Muscle of leg (tissue), 11 donors: ENCODE results near the gene SLC22A23. TPM values are rescaled to one million over a fixed set of nuclear protein-coding genes. Genes with fewer than 3 reads are reported as not detected.

ENCODE experiments used
- DNase-seq: peaks from one replicate; pipeline ENCODE4 v3.0.0; 2013
- H3K27ac ChIP-seq: one replicate; pipeline ENCODE4 v1.5.1; 2013; ENCODE audit warnings: mild to moderate bottlenecking, low read length, control low read depth
- H3K27me3 ChIP-seq: one replicate; pipeline ENCODE4 v1.6.1; 2013; ENCODE audit warnings: low read length; ENCODE audit not compliant: control insufficient read depth, insufficient read depth
- H3K36me3 ChIP-seq: one replicate; pipeline ENCODE4 v1.6.1; 2013; ENCODE audit warnings: low read length; ENCODE audit not compliant: control insufficient read depth, insufficient read depth
- H3K4me1 ChIP-seq: one replicate; pipeline ENCODE4 v1.6.1; 2013; ENCODE audit warnings: low read length; ENCODE audit not compliant: control insufficient read depth, insufficient read depth
- H3K4me3 ChIP-seq: one replicate; pipeline ENCODE4 v1.5.1; 2013; ENCODE audit warnings: low read length, control low read depth
- H3K9me3 ChIP-seq: replicated peaks from 2 replicates; pipeline ENCODE4 v1.6.1; 2013; ENCODE audit warnings: low read depth, low read length; ENCODE audit not compliant: control insufficient read depth
- WGBS: methylation state at CpG from one replicate; pipeline ENCODE4 v1.1.5; 2013; ENCODE audit warnings: missing lambda C conversion rate; ENCODE audit not compliant: insufficient coverage; 5-methylcytosine and 5-hydroxymethylcytosine counted together
- polyA plus RNA-seq, 8 donors: library from polyadenylated mRNA; unstranded; fragments of 120-200 nt; gene quantifications; one replicate each; pipeline versions ENCODE4 v1.2.1 to v1.2.3, GENCODE V29; 2013; ENCODE audit warnings: inconsistent platforms in 1 of 8, low replicate concordance in 1 of 8; ENCODE audit not compliant: insufficient read length in 8 of 8, insufficient read depth in 1 of 8
- total RNA-seq: library from RNA; stranded (reverse); fragments of 120-200 nt; gene quantifications from one replicate; pipeline ENCODE4 v1.2.4, GENCODE V29; 2013

The SLC22A23 gene
- total and polyA plus RNA-seq, 9 donors = 1.1 to 6.2 (median 2.7) TPM

DNA sequence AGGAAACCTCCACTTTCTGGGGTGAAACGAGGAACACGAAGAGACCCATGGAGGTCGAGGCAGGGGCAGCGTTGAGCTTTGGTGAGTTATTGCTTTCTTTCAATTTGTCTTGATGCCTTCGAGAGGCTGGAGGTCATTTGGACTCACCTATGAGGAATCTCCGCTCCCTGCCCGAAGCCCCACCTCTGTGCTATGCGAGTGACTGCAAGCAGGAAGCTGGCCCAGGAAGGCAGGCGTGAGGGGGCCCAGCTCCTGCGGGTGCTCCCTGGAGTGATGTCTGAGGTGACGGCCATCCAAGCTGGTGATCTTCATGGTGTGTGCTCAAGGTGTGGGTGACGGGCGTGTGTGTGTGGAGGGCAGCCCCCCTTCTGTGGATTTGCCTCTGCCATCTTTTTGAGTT lies 185.1 kb downstream of the SLC22A23 start:
- DNase-seq = no peak
- Histone ChIP-seq H3K9me3 (no peaks in the 10 kb centered on the region), H3K4me1 (peaks cover 4% of the 10 kb centered on the region), H3K36me3 (peaks cover 47% of the 10 kb centered on the region), H3K27ac (no peak overlapping the region), H3K4me3 (no peak overlapping the region), H3K27me3 (no peaks in the 10 kb centered on the region)
- WGBS = 86% methylated on average over 13 of the region's 13 CpGs

- H3K27ac ChIP-seq = no peak overlapping the region
- WGBS = 83% methylated on average over 9 of the region's 15 CpGs
- H3K27me3 ChIP-seq = no peaks in the 10 kb centered on the region
- peaks cover 49% of the 10 kb centered on the region for H3K36me3 ChIP-seq
- peaks cover 16% of the 10 kb centered on the region for H3K4me1 ChIP-seq
- no peak for DNase-seq
- no peaks in the 10 kb centered on the region for H3K9me3 ChIP-seq
- H3K4me3 ChIP-seq = no peak overlapping the region
Observed at GRCh38 chr6:3270258-3270657, 186.6 kb downstream of the SLC22A23 start.

- Histone ChIP-seq H3K4me3 (no peak overlapping the region), H3K9me3 (no peaks in the 10 kb centered on the region), H3K4me1 (peaks cover 23% of the 10 kb centered on the region), H3K27me3 (no peaks in the 10 kb centered on the region), H3K36me3 (peaks cover 55% of the 10 kb centered on the region), H3K27ac (no peak overlapping the region)
- no peak for DNase-seq
- 75% methylated on average over 12 of the region's 27 CpGs for WGBS
Observed at GRCh38 chr6:3269281-3269975, 187.4 kb downstream of the SLC22A23 start.

GRCh38 chr6:3268680-3269079 lies 188.2 kb downstream of the SLC22A23 start:
- H3K27ac ChIP-seq = no peak overlapping the region
- peaks cover 28% of the 10 kb centered on the region for H3K4me1 ChIP-seq
- no peak for DNase-seq
- H3K9me3 ChIP-seq = no peaks in the 10 kb centered on the region
- no peak overlapping the region for H3K4me3 ChIP-seq
- H3K36me3 ChIP-seq = peaks cover 62% of the 10 kb centered on the region
- no peaks in the 10 kb centered on the region for H3K27me3 ChIP-seq
- WGBS = 76% methylated on average over 3 of the region's 11 CpGs

- peaks cover 35% of the 10 kb centered on the region for H3K4me1 ChIP-seq
- H3K36me3 ChIP-seq = peaks cover 60% of the 10 kb centered on the region
- H3K27ac ChIP-seq = no peak overlapping the region
- H3K27me3 ChIP-seq = no peaks in the 10 kb centered on the region
- DNase-seq = no peak
- H3K4me3 ChIP-seq = no peak overlapping the region
- no peaks in the 10 kb centered on the region for H3K9me3 ChIP-seq
- WGBS = 60% methylated on average over 2 of the region's 5 CpGs
Observed at GRCh38 chr6:3267162-3267561, 189.7 kb downstream of the SLC22A23 start.

- no peaks in the 10 kb centered on the region for H3K9me3 ChIP-seq
- peaks cover 50% of the 10 kb centered on the region for H3K36me3 ChIP-seq
- 43% methylated on average over 7 of the region's 9 CpGs for WGBS
- H3K4me1 ChIP-seq = peaks cover 40% of the 10 kb centered on the region
- no peak overlapping the region for H3K4me3 ChIP-seq
- no peak for DNase-seq
- peak overlapping the region; percentile 71 for H3K27ac ChIP-seq
- H3K27me3 ChIP-seq = no peaks in the 10 kb centered on the region
Observed at GRCh38 chr6:3266170-3266569, 190.7 kb downstream of the SLC22A23 start.

- Histone ChIP-seq H3K9me3 (no peaks in the 10 kb centered on the region), H3K4me1 (peaks cover 45% of the 10 kb centered on the region), H3K27me3 (no peaks in the 10 kb centered on the region), H3K36me3 (peaks cover 45% of the 10 kb centered on the region), H3K27ac (peak overlapping the region; percentile 72), H3K4me3 (no peak overlapping the region)
- DNase-seq = peak; percentile 47
- 50% methylated on average over 8 of the region's 9 CpGs for WGBS
Observed at GRCh38 chr6:3265671-3266070, 191.2 kb downstream of the SLC22A23 start.

GRCh38 chr6:3264356-3264755 lies 192.5 kb downstream of the SLC22A23 start:
- DNase-seq = no peak
- no peaks in the 10 kb centered on the region for H3K9me3 ChIP-seq
- H3K27ac ChIP-seq = no peak overlapping the region
- H3K4me1 ChIP-seq = peaks cover 56% of the 10 kb centered on the region
- H3K36me3 ChIP-seq = peaks cover 32% of the 10 kb centered on the region
- WGBS = 92% methylated on average over 2 of the region's 3 CpGs
- H3K4me3 ChIP-seq = no peak overlapping the region
- H3K27me3 ChIP-seq = no peaks in the 10 kb centered on the region

GRCh38 chr6:3263096-3263495 lies 193.8 kb downstream of the SLC22A23 start:
- Histone ChIP-seq H3K9me3 (no peaks in the 10 kb centered on the region), H3K27ac (no peak overlapping the region), H3K4me3 (no peak overlapping the region), H3K27me3 (peaks cover 3% of the 10 kb centered on the region), H3K4me1 (peaks cover 61% of the 10 kb centered on the region), H3K36me3 (peaks cover 24% of the 10 kb centered on the region)
- no peak for DNase-seq
- WGBS = 68% methylated on average over 6 of the region's 6 CpGs

DNA sequence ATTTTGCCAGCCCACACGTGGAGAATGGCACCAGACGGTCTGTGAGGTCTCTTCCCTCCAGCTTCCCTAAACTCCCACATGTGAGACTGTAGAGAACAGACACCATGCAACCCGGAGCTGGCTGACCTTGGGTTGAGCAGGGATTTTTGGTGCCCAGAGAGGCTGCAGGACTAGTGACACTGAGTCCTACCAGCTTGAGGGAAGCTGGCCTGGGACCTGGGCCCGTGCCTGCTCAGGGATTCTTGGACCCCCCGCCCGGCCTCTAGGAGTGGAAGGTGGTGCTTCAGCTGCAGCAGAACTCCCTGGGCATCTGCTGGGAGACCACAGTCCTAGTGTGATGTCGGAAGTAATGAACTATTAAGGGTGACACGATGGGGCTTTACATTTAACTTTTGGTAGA lies 194.9 kb downstream of the SLC22A23 start:
- 51% methylated on average over 4 of the region's 8 CpGs for WGBS
- Histone ChIP-seq H3K27me3 (peaks cover 6% of the 10 kb centered on the region), H3K36me3 (peaks cover 24% of the 10 kb centered on the region), H3K4me1 (peaks cover 57% of the 10 kb centered on the region), H3K27ac (no peak overlapping the region), H3K4me3 (no peak overlapping the region), H3K9me3 (no peaks in the 10 kb centered on the region)
- no peak for DNase-seq

GRCh38 chr6:3261518-3261820 lies 195.4 kb downstream of the SLC22A23 start:
- Histone ChIP-seq H3K9me3 (no peaks in the 10 kb centered on the region), H3K36me3 (peaks cover 24% of the 10 kb centered on the region), H3K4me1 (peaks cover 57% of the 10 kb centered on the region), H3K27ac (no peak overlapping the region), H3K4me3 (no peak overlapping the region), H3K27me3 (peaks cover 6% of the 10 kb centered on the region)
- 0% methylated on average over 1 of the region's 6 CpGs for WGBS
- DNase-seq = no peak
